NCI-H510A (cell line): ENCODE data around the gene STAM.
"Not testable (repeated sequence)": the region's sequence is repeated elsewhere in the genome, so short reads cannot be mapped to it uniquely, and the experiment has no call there.

ENCODE experiments used
- DNase-seq: peaks from one replicate; lab custom pipeline; 2025; lab: John Stamatoyannopoulos, UW

STAM gene

GRCh38 chr10:17643755-17644484 is at the start of gene STAM:
TSS of gene STAM (plus strand) at chr10:17644151. CDS start at chr10:17644340, 189 bp downstream.
- peak; percentile 70 for DNase-seq

- no peak for DNase-seq
These were observed 46.6 kb upstream of the STAM start for GRCh38 chr10:17597386-17597785.

- DNase-seq = no peak
These were observed 44.9 kb upstream of the STAM start for GRCh38 chr10:17599089-17599488.

GRCh38 chr10:17605936-17606335 is 38.0 kb upstream of the STAM start:
- DNase-seq = no peak

- DNase-seq = no peak
These were observed 37.4 kb upstream of the STAM start for GRCh38 chr10:17606547-17607040.

GRCh38 chr10:17607060-17607459 is 36.9 kb upstream of the STAM start:
- no peak for DNase-seq

- no peak for DNase-seq
These were observed 36.2 kb upstream of the STAM start for GRCh38 chr10:17607603-17608332.

GRCh38 chr10:17609523-17610079 is 34.4 kb upstream of the STAM start:
- no peak for DNase-seq

- peak; percentile 42 for DNase-seq
These were observed 27.4 kb upstream of the STAM start for GRCh38 chr10:17616403-17617030.

GRCh38 chr10:17617031-17617911 is 26.7 kb upstream of the STAM start, which contains the start of gene HACD1:
TSS of gene HACD1 (minus strand) at chr10:17617374. CDS start at chr10:17617339, 35 bp downstream.
- DNase-seq = peak; percentile 43

GRCh38 chr10:17622061-17622460 is 21.9 kb upstream of the STAM start:
- DNase-seq = no peak

GRCh38 chr10:17624996-17625395 is 19.0 kb upstream of the STAM start:
- DNase-seq = no peak

GRCh38 chr10:17626656-17627055 is 17.3 kb upstream of the STAM start:
- DNase-seq = no peak

GRCh38 chr10:17632590-17632989 is 11.4 kb upstream of the STAM start:
- not testable (repeated sequence) for DNase-seq

GRCh38 chr10:17633353-17633752 is 10.6 kb upstream of the STAM start:
- DNase-seq = no peak

- no peak for DNase-seq
These were observed 6.1 kb upstream of the STAM start for GRCh38 chr10:17637869-17638268.

- no peak for DNase-seq
These were observed 3.6 kb upstream of the STAM start for GRCh38 chr10:17640331-17640816.

GRCh38 chr10:17643339-17643754 is 604 bp upstream of the STAM start:
- DNase-seq = peak; percentile 24

GRCh38 chr10:17644485-17644943 is 563 bp downstream of the STAM start:
- DNase-seq = no peak

GRCh38 chr10:17645621-17646345 is 1.8 kb downstream of the STAM start:
- DNase-seq = no peak
